GM23248 (cell line): ENCODE data around the gene ICA1. TPM values are rescaled to one million over a fixed set of nuclear protein-coding genes. Genes with fewer than 3 reads are reported as not detected.

Experiments
- DNase-seq: peaks from one replicate; pipeline ENCODE4 v3.0.0-alpha.2; 2015
- H2AFZ ChIP-seq: fragments of 200-600 bp; sonication (generic); 2 replicates; pipeline ENCODE4 v1.6.1; 2016; ENCODE audit warnings: antibody characterized with exemption
- H3F3A ChIP-seq: fragments of 200-600 bp; sonication (generic); 2 replicates; pipeline ENCODE4 v1.6.1; 2016; ENCODE audit warnings: mild to moderate bottlenecking, antibody characterized with exemption, mixed run types; ENCODE audit not compliant: insufficient read depth
- H3K27ac ChIP-seq: fragments of 200-600 bp; sonication (generic); 2 replicates; pipeline ENCODE4 v1.5.1; 2016; ENCODE audit warnings: mild to moderate bottlenecking
- H3K27me3 ChIP-seq: fragments of 200-600 bp; sonication (generic); replicated peaks from 2 replicates; pipeline ENCODE4 v1.6.1; 2016; ENCODE audit warnings: mild to moderate bottlenecking; ENCODE audit not compliant: insufficient read depth
- H3K36me3 ChIP-seq: fragments of 200-600 bp; sonication (generic); 2 replicates; pipeline ENCODE4 v1.6.1; 2016; ENCODE audit warnings: low read depth, mild to moderate bottlenecking
- H3K4me1 ChIP-seq: fragments of 200-600 bp; sonication (generic); 2 replicates; pipeline ENCODE4 v1.6.1; 2016; ENCODE audit warnings: mild to moderate bottlenecking; ENCODE audit not compliant: insufficient read depth
- H3K4me2 ChIP-seq: fragments of 200-600 bp; sonication (generic); one replicate; pipeline ENCODE4 v1.6.1; 2016; ENCODE audit warnings: mild to moderate bottlenecking; ENCODE audit not compliant: unreplicated experiment
- H3K4me3 ChIP-seq: fragments of 200-600 bp; sonication (generic); 2 replicates; pipeline ENCODE4 v1.5.1; 2016; ENCODE audit warnings: mild to moderate bottlenecking
- H3K79me2 ChIP-seq: fragments of 200-600 bp; sonication (generic); 2 replicates; pipeline ENCODE4 v1.6.1; 2016; ENCODE audit warnings: mild to moderate bottlenecking; ENCODE audit not compliant: insufficient read depth
- H3K9ac ChIP-seq: fragments of 200-600 bp; sonication (generic); 2 replicates; pipeline ENCODE4 v1.6.1; 2016; ENCODE audit warnings: mild to moderate bottlenecking
- H3K9me2 ChIP-seq: fragments of 200-600 bp; sonication (generic); 2 replicates; pipeline ENCODE4 v1.6.1; 2016; ENCODE audit warnings: mixed run types, mild to moderate bottlenecking, moderate library complexity; ENCODE audit not compliant: insufficient read depth
- H3K9me3 ChIP-seq: fragments of 200-600 bp; sonication (generic); one replicate; pipeline ENCODE4 v1.6.1; 2017; ENCODE audit warnings: low read depth
- H4K20me1 ChIP-seq: fragments of 200-600 bp; sonication (generic); 2 replicates; pipeline ENCODE4 v1.6.0; 2016; ENCODE audit not compliant: insufficient read depth
- EZH2 ChIP-seq: fragments of 200-600 bp; sonication (generic); IDR thresholded peaks from 2 replicates; pipeline ENCODE4 v1.6.1; 2018; ENCODE audit warnings: antibody characterized with exemption, mild to moderate bottlenecking; ENCODE audit not compliant: insufficient read depth, poor library complexity, severe bottlenecking
- EZH2phosphoT487 ChIP-seq: fragments of 200-600 bp; sonication (generic); IDR thresholded peaks from 2 replicates; pipeline ENCODE4 v1.6.1; 2018; ENCODE audit warnings: antibody characterized with exemption, moderate library complexity, mild to moderate bottlenecking, low read depth; ENCODE audit not compliant: insufficient read depth
- WGBS, 2 experiments: methylation state at CpG; one replicate each; pipeline ENCODE4 v1.1.6; 2015 to 2017; ENCODE audit warnings: low lambda C conversion rate in 2 of 2, low coverage in 1 of 2; ENCODE audit errors: missing lambda C conversion rate in 2 of 2; 5-methylcytosine and 5-hydroxymethylcytosine counted together
- in situ Hi-C: fragments of 300-500 bp; cut with MboI; formaldehyde crosslinking; loops from 2 replicates; pipeline ENCODE4 v1.15.0; 2020
- polyA plus RNA-seq: library from polyadenylated mRNA; unstranded; fragments of >200 nt; fragmentation: Nextera tagmentation; extraction: Ambion mirVana; gene quantifications from 2 replicates; pipeline ENCODE4 v1.2.1, GENCODE V29; 2016
- total RNA-seq: library from RNA; depleted of rRNA; stranded (reverse); fragments of >200 nt; shearing (Covaris generic); gene quantifications from 2 replicates; pipeline ENCODE4 v1.2.3, GENCODE V29; 2014

ICA1 gene
- total and polyA plus RNA-seq, 2 experiments from 2014 or later, result not detected

DNA sequence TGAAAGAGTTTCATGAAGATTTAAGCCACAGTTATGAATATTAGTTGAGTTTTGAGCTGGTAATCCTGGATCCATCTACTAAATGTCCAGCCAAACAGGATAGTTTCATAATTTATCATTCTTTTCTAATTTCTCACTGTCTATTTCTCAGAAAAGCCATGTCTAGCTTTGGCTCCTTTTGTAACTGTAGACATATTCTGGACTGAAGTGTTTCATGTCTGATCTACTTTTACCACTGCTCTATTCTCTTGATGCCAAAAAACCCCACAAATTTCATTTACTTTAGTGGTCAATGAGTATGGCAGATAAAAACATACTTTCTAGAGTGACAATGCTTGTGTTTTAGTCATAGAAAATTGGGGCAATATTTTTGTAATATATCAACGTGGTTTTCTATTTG is 61.2 kb downstream of the ICA1 start:
- WGBS, 2 experiments, result 0 to 7% methylated on average over 1 of the region's 1 CpG
- DNase-seq, result no peak

DNA sequence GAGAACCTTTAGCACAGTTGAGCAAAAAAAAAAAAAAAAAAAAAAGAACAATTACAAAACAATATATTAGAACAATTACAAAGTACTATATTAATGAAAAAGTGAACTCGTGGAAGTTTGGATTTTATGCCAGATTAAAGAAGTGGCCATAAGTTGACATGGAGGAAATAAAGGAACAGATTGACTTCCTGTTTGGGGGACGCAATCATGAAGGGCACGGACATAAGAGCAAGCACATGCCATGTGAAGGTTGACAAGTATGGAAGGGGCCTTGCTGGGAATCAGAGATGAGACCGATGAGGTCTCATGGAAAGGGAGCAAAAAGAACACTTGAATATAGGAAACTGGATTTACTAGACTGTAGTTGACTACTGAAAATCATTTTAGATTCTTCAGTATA is 61.7 kb downstream of the ICA1 start:
- 39 to 53% methylated on average over 4 of the region's 4 CpGs for WGBS, 2 experiments
- in situ Hi-C loops, result loop anchor here (25.0 kb wide), 2 partner anchors 788 to 1238 kb away; no protein-coding TSS in a partner anchor
- H3K9me2 ChIP-seq, result no peaks in the 10 kb centered on the region

More for the DNA sequence above, 61.2 kb downstream of the ICA1 start:
- H2AFZ ChIP-seq, result no peak overlapping the region
- H3K4me2 ChIP-seq, result no peak overlapping the region
- H3K9me3 ChIP-seq, result no peaks in the 10 kb centered on the region
- H3F3A ChIP-seq, result no peaks in the 10 kb centered on the region
- H3K27me3 ChIP-seq, result peaks cover 4% of the 10 kb centered on the region
- in situ Hi-C loops, result loop anchor here (25.0 kb wide), 2 partner anchors 788 to 1238 kb away; no protein-coding TSS in a partner anchor
- no peaks in the 10 kb centered on the region for H3K79me2 ChIP-seq
- no peaks in the 10 kb centered on the region for H3K4me1 ChIP-seq
- no peak for TF ChIP-seq EZH2phosphoT487
- no peak for TF ChIP-seq EZH2
- H3K9ac ChIP-seq, result no peak overlapping the region
- no peak overlapping the region for H3K4me3 ChIP-seq
- no peaks in the 10 kb centered on the region for H3K36me3 ChIP-seq
- no peaks in the 10 kb centered on the region for H4K20me1 ChIP-seq
- H3K27ac ChIP-seq, result no peak overlapping the region
- H3K9me2 ChIP-seq, result no peaks in the 10 kb centered on the region

DNA sequence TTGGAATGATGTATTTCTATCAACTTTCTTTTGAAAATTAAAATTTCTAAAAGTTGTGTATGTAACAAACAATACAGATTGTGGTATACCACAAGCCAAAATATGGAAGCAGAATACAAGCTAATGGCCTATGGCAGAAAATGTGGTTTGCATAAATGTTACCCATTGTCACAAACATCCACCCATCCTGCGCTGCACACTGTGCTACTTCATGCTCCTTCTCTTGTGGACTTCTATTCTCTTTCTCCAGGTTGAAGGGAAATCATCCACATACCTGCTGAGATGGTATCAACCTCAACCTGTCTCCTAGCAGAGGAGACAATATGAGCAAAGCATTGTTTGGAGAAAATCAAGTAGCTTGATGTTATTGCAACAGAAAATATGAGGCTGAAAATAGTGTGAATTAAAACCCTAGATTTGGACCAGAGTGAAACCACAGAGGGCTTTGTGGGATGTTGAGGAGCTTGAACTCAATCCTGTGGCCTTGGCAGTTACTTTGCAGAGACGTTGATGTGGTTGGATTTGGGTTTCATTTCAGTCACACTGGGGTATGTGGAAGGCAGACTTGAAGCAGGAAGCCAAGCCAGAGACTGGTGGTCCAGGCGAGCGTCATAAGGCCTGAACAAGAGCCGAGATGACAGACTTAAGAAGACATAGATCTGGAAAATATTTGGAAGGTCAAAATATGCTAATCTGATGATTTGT is 63.8 kb downstream of the ICA1 start:
- Histone ChIP-seq H4K20me1 (no peaks in the 10 kb centered on the region), H3K79me2 (no peaks in the 10 kb centered on the region), H3K9ac (no peak overlapping the region), H3K9me2 (no peaks in the 10 kb centered on the region), H3K36me3 (no peaks in the 10 kb centered on the region), H3K4me1 (no peaks in the 10 kb centered on the region), H3K4me2 (no peak overlapping the region), H2AFZ (no peak overlapping the region), H3K9me3 (no peaks in the 10 kb centered on the region), H3K4me3 (no peak overlapping the region), H3K27me3 (peaks cover 4% of the 10 kb centered on the region; the same call in 1 of the 2 replicates), H3F3A (no peaks in the 10 kb centered on the region), H3K27ac (no peak overlapping the region)
- no peak for TF ChIP-seq EZH2phosphoT487
- TF ChIP-seq EZH2, result no peak
- no peak for DNase-seq
- 62 to 64% methylated on average over 5 of the region's 5 CpGs for WGBS, 2 experiments
- in situ Hi-C loops, result no loop called here

More for the DNA sequence above, 61.7 kb downstream of the ICA1 start:
- DNase-seq, result no peak
- H3K36me3 ChIP-seq, result no peaks in the 10 kb centered on the region
- H4K20me1 ChIP-seq, result no peaks in the 10 kb centered on the region
- no peak overlapping the region for H3K4me3 ChIP-seq
- no peak overlapping the region for H2AFZ ChIP-seq
- no peaks in the 10 kb centered on the region for H3K9me3 ChIP-seq
- H3F3A ChIP-seq, result no peaks in the 10 kb centered on the region
- H3K79me2 ChIP-seq, result no peaks in the 10 kb centered on the region
- H3K4me2 ChIP-seq, result no peak overlapping the region
- no peak for TF ChIP-seq EZH2
- TF ChIP-seq EZH2phosphoT487, result no peak
- H3K27me3 ChIP-seq, result peaks cover 4% of the 10 kb centered on the region
- H3K4me1 ChIP-seq, result no peaks in the 10 kb centered on the region
- H3K9ac ChIP-seq, result no peak overlapping the region
- H3K27ac ChIP-seq, result no peak overlapping the region

DNA sequence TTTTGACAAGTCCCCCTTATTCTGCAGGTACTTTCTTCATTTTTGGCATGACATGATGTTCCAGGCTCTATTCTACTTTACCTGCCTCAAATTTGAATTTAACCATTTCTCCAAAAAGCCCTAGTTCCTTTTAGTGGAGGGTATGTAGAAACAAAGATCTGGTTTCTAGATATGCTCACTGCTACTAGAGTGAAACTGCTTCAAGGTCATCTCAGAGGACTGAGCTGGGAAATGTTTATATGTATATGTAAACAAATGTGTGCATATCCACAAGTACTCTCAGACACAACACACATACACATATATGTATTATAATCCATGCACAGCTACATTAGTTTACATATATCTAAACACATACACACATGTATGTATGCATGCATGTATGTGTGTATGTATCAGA is 69.1 kb downstream of the ICA1 start:
- no peaks in the 10 kb centered on the region for H3K79me2 ChIP-seq
- H3K9ac ChIP-seq, result no peak overlapping the region
- in situ Hi-C loops, result no loop called here
- no peak for DNase-seq
- H3K9me3 ChIP-seq, result no peaks in the 10 kb centered on the region
- H3K27me3 ChIP-seq, result no peaks in the 10 kb centered on the region
- no peaks in the 10 kb centered on the region for H3F3A ChIP-seq
- no peak overlapping the region for H2AFZ ChIP-seq
- no peak overlapping the region for H3K4me3 ChIP-seq
- no peak overlapping the region for H3K4me2 ChIP-seq
- no peaks in the 10 kb centered on the region for H3K9me2 ChIP-seq
- H3K4me1 ChIP-seq, result no peaks in the 10 kb centered on the region
- H3K27ac ChIP-seq, result no peak overlapping the region
- H3K36me3 ChIP-seq, result no peaks in the 10 kb centered on the region
- TF ChIP-seq EZH2, result no peak
- no peak for TF ChIP-seq EZH2phosphoT487
- no peaks in the 10 kb centered on the region for H4K20me1 ChIP-seq
